Measurements from ENCODE around the gene ERBB3.
"Not testable (repeated sequence)": the region's sequence is repeated elsewhere in the genome, so short reads cannot be mapped to it uniquely, and the experiment has no call there.

ERBB3 gene

GRCh38 chr12:56116267-56117081 is 36.5 kb downstream of the ERBB3 start, which contains the start of gene RPL41:
Gene RPL41 (plus strand): TSS chr12:56116633.
- DNase-seq: peak; percentile 94

GRCh38 chr12:56117082-56117706 is 37.2 kb downstream of the ERBB3 start:
- DNase-seq: not testable (repeated sequence)

- DNase-seq: peak; percentile 96
Observed at GRCh38 chr12:56117778-56118687, 38.1 kb downstream of the ERBB3 start, which contains the start of gene ZC3H10. Gene ZC3H10 (plus strand): TSS chr12:56118266. CDS start chr12:56120563, 2,297 bp downstream.

GRCh38 chr12:56118688-56119357 is 38.9 kb downstream of the ERBB3 start:
- DNase-seq: no peak

- peak; percentile 79 for DNase-seq
Observed at GRCh38 chr12:56119361-56119796, 39.4 kb downstream of the ERBB3 start.

GRCh38 chr12:56120158-56120846 is 40.3 kb downstream of the ERBB3 start:
- no peak for DNase-seq

- no peak for DNase-seq
Observed at GRCh38 chr12:56121204-56121870, 41.4 kb downstream of the ERBB3 start.

- DNase-seq: peak; percentile 13
Observed at GRCh38 chr12:56122637-56123036, 42.7 kb downstream of the ERBB3 start.

GRCh38 chr12:56124133-56124532 is 44.2 kb downstream of the ERBB3 start:
- DNase-seq: no peak

- no peak for DNase-seq
Observed at GRCh38 chr12:56126732-56127239, 46.8 kb downstream of the ERBB3 start.

- DNase-seq: no peak
Observed at GRCh38 chr12:56127485-56127887, 47.5 kb downstream of the ERBB3 start.

- DNase-seq: peak; percentile 99
Observed at GRCh38 chr12:56127888-56128669, 48.1 kb downstream of the ERBB3 start, which contains the start of gene ESYT1. Gene ESYT1 (plus strand): TSS chr12:56128267. CDS start chr12:56128320, 53 bp downstream.

- DNase-seq: no peak
Observed at GRCh38 chr12:56128670-56129205, 48.8 kb downstream of the ERBB3 start.

GRCh38 chr12:56129206-56129941 is 49.4 kb downstream of the ERBB3 start:
- no peak for DNase-seq

- no peak for DNase-seq
Observed at GRCh38 chr12:56129942-56130495, 50.1 kb downstream of the ERBB3 start.

- DNase-seq: no peak
Observed at GRCh38 chr12:56130876-56131275, 50.9 kb downstream of the ERBB3 start.

- no peak for DNase-seq
Observed at GRCh38 chr12:56134897-56135296, 54.9 kb downstream of the ERBB3 start.

GRCh38 chr12:56137853-56138571 is 58.0 kb downstream of the ERBB3 start:
- DNase-seq: no peak
